Transverse colon (tissue), 4 donors: ENCODE results near the gene SULT1A1. TPM values are rescaled to one million over a fixed set of nuclear protein-coding genes. Genes with fewer than 3 reads are reported as not detected.

Experiments
- DNase-seq: peaks from one replicate; pipeline ENCODE4 v3.0.0-alpha.2; 2019
- H3K27ac ChIP-seq, 4 donors: fragments of 200-600 bp; sonication (generic); 2 replicates each; pipeline ENCODE4 v1.5.1; 2016 to 2018; ENCODE audit warnings: inconsistent platforms in 4 of 4
- H3K27me3 ChIP-seq: fragments of 200-600 bp; sonication (generic); 2 replicates; pipeline ENCODE4 v1.5.1; 2017; ENCODE audit warnings: inconsistent platforms
- H3K36me3 ChIP-seq, 4 donors: fragments of 200-600 bp; sonication (generic); 2 replicates each; pipeline ENCODE4 v1.5.1; 2017 to 2019; ENCODE audit warnings: inconsistent platforms in 4 of 4
- H3K4me1 ChIP-seq, 4 donors: fragments of 200-600 bp; sonication (generic); 2 replicates each; pipeline ENCODE4 v1.5.1; 2017 to 2020; ENCODE audit warnings: inconsistent platforms in 4 of 4
- H3K4me3 ChIP-seq, 4 donors: fragments of 200-600 bp; sonication (generic); 1 replicate in 1 of 4; 2 replicates in 3 of 4; pipeline versions ENCODE4 v1.5.1 to v1.6.1; 2017 to 2019; ENCODE audit warnings: inconsistent platforms in 4 of 4
- H3K9me3 ChIP-seq, 2 donors: fragments of 200-600 bp; sonication (generic); 2 replicates each; pipeline ENCODE4 v1.5.1; 2017 to 2019; ENCODE audit warnings: inconsistent platforms in 2 of 2
- CTCF ChIP-seq, 5 experiments: fragments of 200-600 bp in 3 of 5; fragments of 450-650 bp in 2 of 5; sonication (generic) in 3 of 5; IDR thresholded peaks; 1 replicate in 2 of 5; 2 replicates in 3 of 5; pipeline ENCODE4 v1.5.1; 2016 to 2017; ENCODE audit warnings: antibody characterized with exemption in 5 of 5, inconsistent platforms in 3 of 5, mild to moderate bottlenecking in 2 of 5, moderate library complexity in 1 of 5
- EP300 ChIP-seq: sonication (generic); formaldehyde crosslinking; IDR thresholded peaks from one replicate; pipeline ENCODE4 v1.6.1; 2017; ENCODE audit warnings: antibody characterized with exemption, low read depth
- POLR2A ChIP-seq: fragments of 450-650 bp; IDR thresholded peaks from one replicate; pipeline ENCODE4 v1.6.1; 2016; ENCODE audit warnings: antibody characterized with exemption, mild to moderate bottlenecking, moderate library complexity
- POLR2AphosphoS5 ChIP-seq, 3 donors: sonication (generic); formaldehyde crosslinking; IDR thresholded peaks; one replicate each; pipeline ENCODE4 v1.6.1; 2016; ENCODE audit warnings: antibody characterized with exemption in 3 of 3
- WGBS, 2 donors: methylation state at CpG; one replicate each; pipeline ENCODE4 v1.1.5; 2018; ENCODE audit warnings: low coverage in 1 of 2; 5-methylcytosine and 5-hydroxymethylcytosine counted together
- in situ Hi-C, 4 donors: fragments of 200-750 bp; cut with MboI; loops; one replicate each; pipeline versions ENCODE4 v1.15.0 to v1.15.1; 2017; ENCODE audit warnings: low sequenced_read_pairs in 3 of 4, low pct_ligation_motif_present in 1 of 4, low pct_unique_long_range_greater_than_20kb in 1 of 4
- intact Hi-C: fragments of 100-400 bp; cut with DNase I; formaldehyde crosslinking; loops from one replicate; pipeline ENCODE4 v1.15.1; 2023; ENCODE audit warnings: low total_unique reads
- total RNA-seq, 4 donors: library from RNA; depleted of rRNA; stranded (reverse); fragments of >200 nt; gene quantifications; one replicate each; pipeline ENCODE4 v1.1.0, GENCODE V29; 2016

Gene SULT1A1
- total RNA-seq, 4 donors from 2014 or later, result 137 to 455 (median 280) TPM

- Histone ChIP-seq H3K4me3 (no peak overlapping the region), H3K27me3 (no peaks in the 10 kb centered on the region), H3K36me3 (peaks cover 0 to 23% (median 7%) of the 10 kb centered on the region in 4 donors), H3K4me1 (peaks cover 0 to 3% (median 0%) of the 10 kb centered on the region in 4 donors), H3K9me3 (no peaks in the 10 kb centered on the region), H3K27ac (no peak overlapping the region)
- WGBS, 2 donors, result 93% methylated on average over 13 of the region's 13 CpGs; no CpG with 5 or more reads in 1 of the 2 donors
- in situ Hi-C loops, result no loop called here
- no peak for DNase-seq
- TF ChIP-seq POLR2A (no peak), EP300 (no peak), CTCF (IDR thresholded peaks at IDR 0.05) (no peak), POLR2AphosphoS5 (IDR thresholded peaks at IDR 0.05) (no peak)
- intact Hi-C loops, result no loop called here
Measured at GRCh38 chr16:28589930-28590329, 19.9 kb downstream of the SULT1A1 start.

GRCh38 chr16:28589069-28589468 lies 20.8 kb downstream of the SULT1A1 start:
- in situ Hi-C loops (no loop called here), intact Hi-C loops (no loop called here)
- Histone ChIP-seq H3K4me1 (peaks cover 0 to 3% (median 0%) of the 10 kb centered on the region in 4 donors), H3K4me3 (no peak overlapping the region), H3K27ac (no peak overlapping the region), H3K27me3 (no peaks in the 10 kb centered on the region), H3K9me3 (no peaks in the 10 kb centered on the region), H3K36me3 (peaks cover 0 to 23% (median 7%) of the 10 kb centered on the region in 4 donors)
- no peak for DNase-seq
- no peak for TF ChIP-seq POLR2AphosphoS5 (IDR thresholded peaks at IDR 0.05)
- no peak for TF ChIP-seq POLR2A
- TF ChIP-seq EP300, result no peak
- TF ChIP-seq CTCF (IDR thresholded peaks at IDR 0.05), result no peak
- WGBS, 2 donors, result 93 to 97% methylated on average over 3 to 8 of the region's 8 CpGs

- H3K27ac ChIP-seq, result no peak overlapping the region
- intact Hi-C loops (no loop called here), in situ Hi-C loops (no loop called here)
- H3K4me3 ChIP-seq, result no peak overlapping the region
- H3K9me3 ChIP-seq, result no peaks in the 10 kb centered on the region
- peaks cover 0 to 3% (median 0%) of the 10 kb centered on the region in 4 donors for H3K4me1 ChIP-seq
- TF ChIP-seq CTCF (IDR thresholded peaks at IDR 0.05) (no peak), POLR2A (no peak), POLR2AphosphoS5 (IDR thresholded peaks at IDR 0.05) (no peak), EP300 (no peak)
- peaks cover 0 to 28% (median 9%) of the 10 kb centered on the region in 4 donors for H3K36me3 ChIP-seq
- 92 to 94% methylated on average over 3 to 8 of the region's 8 CpGs for WGBS, 2 donors
- no peak for DNase-seq
- no peaks in the 10 kb centered on the region for H3K27me3 ChIP-seq
Measured at GRCh38 chr16:28587386-28587785, 22.5 kb downstream of the SULT1A1 start.

- H3K27ac ChIP-seq, result peak overlapping the region in 1 of 4 donors; percentile 12
- peaks cover 0 to 3% (median 0%) of the 10 kb centered on the region in 4 donors for H3K4me1 ChIP-seq
- no peak overlapping the region for H3K4me3 ChIP-seq
- in situ Hi-C loops, result no loop called here
- TF ChIP-seq POLR2A (no peak), CTCF (IDR thresholded peaks at IDR 0.05) (no peak), POLR2AphosphoS5 (IDR thresholded peaks at IDR 0.05) (no peak), EP300 (no peak)
- no peak for DNase-seq
- intact Hi-C loops, result no loop called here
- H3K27me3 ChIP-seq, result no peaks in the 10 kb centered on the region
- H3K9me3 ChIP-seq, result no peaks in the 10 kb centered on the region
- 80 to 96% methylated on average over 2 to 3 of the region's 3 CpGs for WGBS, 2 donors
- H3K36me3 ChIP-seq, result peaks cover 0 to 36% (median 13%) of the 10 kb centered on the region in 4 donors
Measured at GRCh38 chr16:28586466-28586865, 23.4 kb downstream of the SULT1A1 start.
